ENCODE data around the gene GPAM.

The GPAM gene

GRCh38 chr10:112183329-112184051 is at the start of gene GPAM:
Gene GPAM (minus strand): TSS chr10:112183765. CDS start chr10:112181784, 1,981 bp downstream.
- H3K9me3 ChIP-seq: no peaks in the 10 kb centered on the region
- TF ChIP-seq CTCF (IDR thresholded peaks at IDR 0.05): peak; percentile 28

GRCh38 chr10:112232670-112233069 is 49.1 kb upstream of the GPAM start:
- Histone ChIP-seq H3K27ac (no peak overlapping the region), H3K4me1 (ENCODE audit: control insufficient read depth in 1 of 2, insufficient read depth in 1 of 2, low read depth in 1 of 2, low read length in 1 of 2) (peaks cover 1 to 2% of the 10 kb centered on the region in 2 experiments), H3K27me3 (peaks cover 50% of the 10 kb centered on the region), H3K9me3 (no peaks in the 10 kb centered on the region), H3K36me3 (no peaks in the 10 kb centered on the region), H3K4me3 (ENCODE audit: low read depth in 1 of 2, low read length in 1 of 2) (no peak overlapping the region)
- no peak for TF ChIP-seq CTCF (IDR thresholded peaks at IDR 0.05)

More at GRCh38 chr10:112183329-112184051, at the start of gene GPAM:
- H3K27me3 ChIP-seq: peaks cover 11% of the 10 kb centered on the region
- peaks cover 10 to 13% of the 10 kb centered on the region in 2 experiments for H3K4me1 ChIP-seq (ENCODE audit: control insufficient read depth in 1 of 2, insufficient read depth in 1 of 2, low read depth in 1 of 2, low read length in 1 of 2)
- peak within 1 kb of the TSS; percentile 55 to 74 for H3K4me3 ChIP-seq (ENCODE audit: low read depth in 1 of 2, low read length in 1 of 2)
- peaks cover 7% of the 10 kb centered on the region for H3K36me3 ChIP-seq
- H3K27ac ChIP-seq: no peak within 1 kb of the TSS

GRCh38 chr10:112231602-112232400 is 48.2 kb upstream of the GPAM start:
- Histone ChIP-seq H3K27ac (no peak overlapping the region), H3K4me1 (ENCODE audit: control insufficient read depth in 1 of 2, insufficient read depth in 1 of 2, low read depth in 1 of 2, low read length in 1 of 2) (peaks cover 4 to 5% of the 10 kb centered on the region in 2 experiments), H3K9me3 (no peaks in the 10 kb centered on the region), H3K27me3 (peaks cover 54% of the 10 kb centered on the region), H3K36me3 (no peaks in the 10 kb centered on the region), H3K4me3 (ENCODE audit: low read depth in 1 of 2, low read length in 1 of 2) (no peak overlapping the region)
- no peak for TF ChIP-seq CTCF (IDR thresholded peaks at IDR 0.05)

GRCh38 chr10:112230325-112230988 is 46.9 kb upstream of the GPAM start:
- Histone ChIP-seq H3K4me1 (ENCODE audit: control insufficient read depth in 1 of 2, insufficient read depth in 1 of 2, low read depth in 1 of 2, low read length in 1 of 2) (peaks cover 4 to 5% of the 10 kb centered on the region in 2 experiments), H3K9me3 (no peaks in the 10 kb centered on the region), H3K4me3 (ENCODE audit: low read depth in 1 of 2, low read length in 1 of 2) (no peak overlapping the region), H3K27ac (no peak overlapping the region), H3K36me3 (no peaks in the 10 kb centered on the region), H3K27me3 (peaks cover 55% of the 10 kb centered on the region)
- no peak for TF ChIP-seq CTCF (IDR thresholded peaks at IDR 0.05)

GRCh38 chr10:112229901-112230300 is 46.3 kb upstream of the GPAM start:
- Histone ChIP-seq H3K36me3 (no peaks in the 10 kb centered on the region), H3K4me1 (ENCODE audit: control insufficient read depth in 1 of 2, insufficient read depth in 1 of 2, low read depth in 1 of 2, low read length in 1 of 2) (peaks cover 4 to 5% of the 10 kb centered on the region in 2 experiments), H3K9me3 (no peaks in the 10 kb centered on the region), H3K27ac (no peak overlapping the region), H3K4me3 (ENCODE audit: low read depth in 1 of 2, low read length in 1 of 2) (no peak overlapping the region), H3K27me3 (peaks cover 58% of the 10 kb centered on the region)
- no peak for TF ChIP-seq CTCF (IDR thresholded peaks at IDR 0.05)
